SHP77 treated with DMSO at 0.1 percent for 48 hours (cell line): ENCODE data around the gene JOSD2.
A peak's percentile ranks its signal among the peaks of the same experiment; 100 is the strongest.

Source experiments
- DNase-seq: peaks from one replicate; lab custom pipeline; 2025; lab: John Stamatoyannopoulos, UW

JOSD2 gene

DNA sequence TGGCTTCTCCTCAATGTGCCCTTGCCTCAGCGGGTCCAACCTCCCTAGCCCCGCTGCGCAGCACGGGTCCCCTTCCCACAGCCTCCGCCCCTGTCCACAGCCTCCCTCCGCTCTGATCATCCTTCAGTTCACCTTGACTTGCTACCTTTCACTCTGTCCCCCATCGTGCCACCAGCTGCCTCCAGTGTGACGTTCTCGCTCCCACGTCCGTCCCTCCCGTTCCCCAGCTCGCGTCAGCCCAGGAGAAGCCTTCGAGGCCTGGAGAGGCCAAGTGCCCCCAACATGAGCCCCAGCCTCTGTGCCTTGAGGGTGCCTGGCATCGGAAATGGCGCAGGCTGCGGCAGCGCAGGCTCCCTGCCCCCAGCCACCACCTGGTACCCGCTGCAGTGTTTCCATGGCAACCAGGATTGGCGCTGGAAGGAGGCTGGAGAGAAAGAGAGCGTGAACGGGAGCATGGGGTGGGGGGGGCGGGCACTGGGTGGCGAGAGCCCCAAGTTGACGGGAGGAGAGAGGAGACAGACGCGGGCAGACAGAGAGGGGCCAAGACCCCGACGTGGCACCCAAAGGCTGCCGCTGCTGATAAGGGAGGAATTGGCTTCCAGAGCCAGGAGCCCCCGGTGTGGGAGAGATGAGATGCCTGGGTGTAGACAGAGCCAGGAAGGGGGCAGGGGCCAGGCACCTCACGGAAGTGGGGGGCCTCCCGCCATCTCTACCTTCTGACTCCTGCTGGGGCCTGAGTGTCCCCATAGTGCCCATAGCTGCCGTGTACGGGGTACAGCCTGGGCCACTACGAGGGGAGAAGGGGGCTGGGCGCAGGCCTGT lies 3.6 kb upstream of the JOSD2 start:
- DNase-seq: peak; percentile 43

DNA sequence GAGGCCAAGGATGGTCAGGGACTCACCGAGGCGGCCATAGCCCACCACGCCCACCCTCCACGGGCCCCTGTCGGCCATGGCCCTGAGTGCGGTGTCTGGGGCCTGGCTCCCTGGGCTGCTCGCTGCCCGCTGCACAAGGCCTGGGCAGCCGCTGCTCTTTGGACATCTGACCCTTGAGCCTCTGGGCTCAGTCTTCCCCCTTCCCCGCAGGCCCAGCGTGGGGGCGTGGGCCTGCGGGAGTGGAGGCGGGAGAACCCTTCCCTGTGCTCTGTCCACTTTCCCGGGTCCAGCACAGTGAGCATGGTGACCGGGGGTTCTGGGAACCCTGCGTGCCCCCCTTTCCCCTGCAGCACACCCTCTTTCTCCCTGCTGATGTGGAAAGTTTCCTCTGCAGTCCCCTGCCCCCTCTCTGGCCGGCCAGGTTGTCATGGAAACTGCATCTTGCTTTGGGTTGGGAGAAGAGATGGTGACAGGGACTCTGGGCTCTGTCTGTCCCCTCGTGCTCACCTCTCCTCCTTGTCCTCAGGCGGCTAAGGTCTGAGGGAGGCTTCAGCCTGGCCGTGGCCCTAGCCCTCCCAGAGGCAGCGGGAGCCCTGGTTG lies 2.9 kb upstream of the JOSD2 start, which contains the start of gene ASPDH:
TSS of gene ASPDH (minus strand) at position 168 of the 600 bp plus-strand sequence. CDS start at position 78, 90 bp downstream.
- DNase-seq: no peak

DNA sequence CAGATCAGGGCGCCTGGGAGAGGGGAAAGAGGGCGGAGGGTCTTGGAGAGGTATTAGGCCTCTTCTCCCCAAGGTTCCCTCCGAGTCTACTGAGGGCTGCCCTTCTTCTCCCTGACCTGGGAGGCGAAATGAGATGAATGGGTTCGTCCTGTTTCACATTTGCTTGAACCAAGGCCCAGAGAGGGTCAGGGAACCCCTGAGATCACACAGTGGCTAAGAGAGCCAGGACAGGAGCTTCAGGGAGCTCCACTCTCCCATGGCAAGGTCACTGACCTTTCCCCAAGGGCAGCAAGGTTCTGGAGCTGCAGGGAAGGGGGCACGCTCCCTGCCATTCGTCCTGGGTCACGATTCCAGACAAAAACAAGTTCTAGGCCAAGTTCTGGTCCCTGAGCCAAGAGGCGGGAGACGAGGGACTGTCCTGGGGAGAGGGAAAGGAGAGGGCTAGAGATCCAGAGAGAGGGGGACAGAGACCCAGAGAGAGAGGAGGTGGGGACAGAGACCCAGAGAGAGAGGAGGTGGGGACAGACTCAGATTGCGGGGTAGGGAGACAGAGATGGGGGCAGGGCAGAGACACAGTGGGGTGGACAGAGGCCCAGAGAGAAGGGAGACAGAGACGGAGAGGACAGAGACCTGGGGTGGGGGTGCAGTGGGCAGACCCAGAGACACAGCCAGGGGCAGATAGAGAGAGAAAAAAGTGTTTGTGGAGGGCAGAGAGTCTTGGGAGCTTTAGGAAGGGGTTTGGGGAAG lies 2.2 kb upstream of the JOSD2 start:
- DNase-seq: no peak

DNA sequence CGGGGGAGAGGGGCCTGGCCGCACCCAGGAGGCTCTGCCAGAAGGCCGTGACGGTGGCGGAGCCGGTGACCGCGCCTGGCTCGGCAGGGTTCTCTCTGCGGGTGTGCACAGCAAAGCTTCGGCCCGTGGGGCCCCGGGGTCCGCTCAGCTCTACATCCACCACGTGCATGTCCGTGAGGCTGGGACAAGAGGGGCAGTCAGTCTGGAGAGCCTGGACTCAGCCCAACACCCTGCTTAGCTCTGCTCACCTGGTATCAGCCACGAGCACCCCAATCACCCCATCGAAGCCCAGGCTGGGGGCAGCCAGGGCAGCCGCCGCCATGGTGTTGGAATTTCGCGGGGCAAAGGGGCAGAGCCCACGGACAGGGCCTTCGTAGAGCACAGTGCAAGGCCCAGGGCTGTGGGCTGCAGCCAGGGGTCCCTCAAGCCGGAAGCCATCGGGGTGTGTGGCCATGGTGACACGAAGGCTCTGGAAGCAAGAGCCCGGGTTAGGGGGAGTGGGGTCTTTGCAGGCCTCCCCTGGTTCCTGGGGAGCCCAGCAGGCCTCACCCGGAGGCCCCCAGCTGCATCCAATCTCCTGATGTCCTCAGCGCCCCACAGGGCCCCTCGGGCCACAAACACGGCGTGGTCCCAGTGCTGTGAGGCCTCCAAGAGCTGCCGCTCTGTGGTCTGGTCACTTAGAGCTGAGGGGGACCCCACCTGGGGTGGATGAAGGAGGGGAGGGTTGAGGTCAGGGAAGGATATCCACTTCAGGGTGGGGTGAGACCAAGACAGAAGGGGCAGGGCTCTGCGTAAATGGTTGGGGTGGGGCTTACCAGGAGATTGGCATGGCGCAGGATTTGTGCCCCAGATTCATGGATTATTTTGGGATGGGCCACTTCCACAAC lies 1.4 kb upstream of the JOSD2 start:
- no peak for DNase-seq

DNA sequence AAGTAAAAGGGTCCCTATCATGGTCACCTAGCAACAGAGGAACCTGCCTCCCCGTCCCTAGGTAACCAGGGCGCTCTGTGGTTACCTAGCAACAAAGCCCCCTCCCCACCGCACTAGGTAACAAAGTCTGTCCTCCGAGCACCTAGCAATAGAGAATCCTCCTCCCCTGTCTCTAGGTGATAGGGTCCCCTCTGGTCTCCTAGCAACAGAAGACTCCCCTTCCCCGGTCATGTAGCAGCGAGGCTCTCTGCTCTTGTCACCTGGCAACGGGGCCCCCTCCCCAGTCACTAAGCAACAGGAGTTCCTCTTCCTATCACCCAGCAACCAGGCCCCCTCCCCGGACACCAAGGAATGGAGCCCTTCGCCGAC lies 307 bp downstream of the JOSD2 start:
- DNase-seq: no peak

DNA sequence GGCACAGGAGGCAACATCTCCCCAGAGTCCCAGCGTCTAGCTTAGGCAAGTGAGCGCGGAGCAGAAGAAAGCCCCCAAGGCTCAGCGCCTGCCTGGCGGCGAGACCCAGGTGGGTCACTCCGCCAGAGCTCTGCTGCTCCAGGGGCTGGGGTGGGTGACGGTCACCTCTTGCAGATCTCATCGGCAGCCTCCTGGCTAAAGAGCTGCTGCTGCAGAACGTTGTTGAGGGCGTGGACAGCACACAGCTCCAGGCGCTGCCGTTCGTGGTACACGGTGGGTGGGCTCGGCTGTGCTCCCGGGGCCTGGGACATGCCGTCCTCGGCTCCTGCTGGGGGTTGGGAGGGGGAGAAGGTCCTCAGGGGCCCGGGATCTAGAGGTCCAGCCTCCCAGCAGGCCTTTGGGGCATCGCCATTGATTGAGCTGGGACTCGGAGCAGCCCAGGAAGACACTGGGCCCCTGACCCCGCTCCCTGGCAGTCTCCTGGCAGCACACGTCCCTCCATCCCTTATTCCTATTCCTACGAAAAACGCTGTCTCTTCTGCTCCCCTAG lies 795 bp downstream of the JOSD2 start:
- no peak for DNase-seq

DNA sequence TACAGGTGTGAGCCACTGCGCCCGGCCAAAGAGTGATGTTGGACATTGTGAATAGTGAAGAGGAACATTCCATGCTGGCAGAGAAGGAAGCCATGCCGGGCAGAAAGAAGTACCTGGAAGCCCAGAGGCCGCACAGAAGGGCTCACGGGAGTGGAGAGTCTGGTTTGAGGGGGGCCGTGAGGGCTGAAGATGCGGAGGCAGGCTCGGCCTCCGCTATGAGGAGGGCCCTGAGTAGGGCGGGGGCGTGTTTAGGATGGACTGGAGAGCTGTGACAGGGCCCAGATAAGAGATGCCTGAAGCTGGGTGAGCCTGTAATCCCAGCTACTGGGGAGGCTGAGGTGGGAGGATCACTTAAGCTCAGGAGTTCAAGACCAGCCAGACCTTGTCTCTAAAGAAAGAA lies 1.6 kb downstream of the JOSD2 start:
- no peak for DNase-seq

DNA sequence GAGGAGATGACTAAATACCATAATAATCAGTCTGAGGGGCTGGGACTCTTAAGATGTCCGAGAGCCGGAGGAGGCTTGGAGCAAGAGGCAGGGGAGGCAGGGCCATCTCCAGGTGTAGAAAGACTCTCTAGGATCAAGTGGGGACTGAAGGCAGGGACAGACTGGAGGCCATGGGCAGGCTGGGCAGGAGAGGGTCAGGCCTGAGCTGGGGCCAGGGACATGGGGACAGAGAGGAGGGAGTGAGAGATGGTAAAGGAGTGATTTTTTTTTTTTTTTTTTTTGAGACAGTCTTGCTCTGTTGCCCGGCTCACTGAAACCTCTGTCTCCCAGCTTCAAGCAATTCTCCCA lies 2.2 kb downstream of the JOSD2 start:
- DNase-seq: no peak

DNA sequence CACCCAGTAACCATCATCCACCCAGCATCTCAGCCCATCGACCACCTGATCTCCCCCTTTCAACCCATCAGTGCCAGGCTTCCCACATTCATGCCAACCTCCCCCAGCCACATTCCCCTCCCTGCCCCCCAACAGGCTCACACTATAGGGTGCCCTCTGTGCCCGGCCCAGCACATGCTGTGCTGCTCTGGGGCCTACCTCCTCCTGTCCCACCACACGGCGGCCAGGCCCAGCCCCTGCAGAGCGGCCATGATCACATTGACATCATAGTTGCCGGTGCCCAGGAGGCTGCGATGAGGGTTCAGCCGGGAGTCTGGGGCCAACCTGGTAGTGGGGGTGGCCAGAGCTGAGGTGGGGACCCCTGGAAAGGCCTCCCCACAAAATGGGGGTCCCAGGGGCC lies 3.6 kb downstream of the JOSD2 start:
- DNase-seq: no peak

DNA sequence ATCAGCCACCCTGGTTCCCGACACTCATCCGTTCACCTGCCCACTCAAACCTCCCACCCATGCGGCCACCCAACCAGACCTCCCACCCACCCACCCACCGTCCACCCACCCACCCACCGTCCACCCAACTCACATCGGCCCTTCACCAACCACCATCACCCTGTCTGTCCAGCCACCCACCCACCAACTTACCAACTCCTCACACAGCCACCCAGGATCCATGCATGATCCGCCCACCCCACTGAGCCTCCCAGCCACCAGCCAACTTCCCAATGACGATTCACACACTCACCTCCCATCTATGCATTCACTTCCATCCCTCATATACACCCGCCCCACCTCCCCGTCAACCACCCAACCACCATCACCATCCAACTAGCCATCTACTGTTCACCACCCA lies 4.3 kb downstream of the JOSD2 start:
- no peak for DNase-seq

DNA sequence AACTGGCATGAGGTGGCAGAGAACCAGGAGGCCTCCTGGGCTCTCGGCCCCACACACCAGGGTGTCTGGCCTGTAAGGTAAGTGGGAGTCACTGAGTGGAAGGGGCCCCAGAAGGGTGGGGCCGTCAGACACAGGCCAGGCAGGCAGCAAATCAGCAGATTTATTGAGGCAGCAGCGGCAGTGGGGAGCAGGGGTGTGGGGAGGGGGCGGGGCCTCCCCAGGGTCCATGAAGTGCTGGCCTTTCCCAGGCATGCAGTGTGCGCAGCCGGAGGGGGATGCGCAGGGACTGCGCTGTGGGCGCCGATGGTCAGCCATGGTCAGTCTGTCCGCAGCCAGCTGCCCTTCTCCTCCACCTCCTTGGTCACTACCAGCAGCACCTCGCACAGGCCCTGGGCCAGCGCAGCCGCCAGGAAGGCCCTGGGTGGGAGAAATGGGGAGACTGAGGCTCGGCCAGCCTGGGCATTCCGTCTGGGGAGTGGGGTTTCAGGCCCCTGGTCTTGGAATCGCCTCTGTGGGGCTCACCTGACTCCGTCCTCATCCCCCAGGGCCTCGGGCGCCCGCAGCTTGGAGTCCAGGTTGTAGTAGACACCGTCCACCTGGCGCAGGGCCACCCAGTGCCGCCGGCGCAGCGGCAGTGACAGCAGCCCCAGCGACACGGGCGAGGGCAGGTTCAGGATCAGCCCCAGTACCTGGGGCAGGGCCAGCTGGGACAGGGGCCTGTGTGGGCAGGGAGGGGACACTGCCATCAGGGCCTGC lies 5.0 kb downstream of the JOSD2 start:
- no peak for DNase-seq

DNA sequence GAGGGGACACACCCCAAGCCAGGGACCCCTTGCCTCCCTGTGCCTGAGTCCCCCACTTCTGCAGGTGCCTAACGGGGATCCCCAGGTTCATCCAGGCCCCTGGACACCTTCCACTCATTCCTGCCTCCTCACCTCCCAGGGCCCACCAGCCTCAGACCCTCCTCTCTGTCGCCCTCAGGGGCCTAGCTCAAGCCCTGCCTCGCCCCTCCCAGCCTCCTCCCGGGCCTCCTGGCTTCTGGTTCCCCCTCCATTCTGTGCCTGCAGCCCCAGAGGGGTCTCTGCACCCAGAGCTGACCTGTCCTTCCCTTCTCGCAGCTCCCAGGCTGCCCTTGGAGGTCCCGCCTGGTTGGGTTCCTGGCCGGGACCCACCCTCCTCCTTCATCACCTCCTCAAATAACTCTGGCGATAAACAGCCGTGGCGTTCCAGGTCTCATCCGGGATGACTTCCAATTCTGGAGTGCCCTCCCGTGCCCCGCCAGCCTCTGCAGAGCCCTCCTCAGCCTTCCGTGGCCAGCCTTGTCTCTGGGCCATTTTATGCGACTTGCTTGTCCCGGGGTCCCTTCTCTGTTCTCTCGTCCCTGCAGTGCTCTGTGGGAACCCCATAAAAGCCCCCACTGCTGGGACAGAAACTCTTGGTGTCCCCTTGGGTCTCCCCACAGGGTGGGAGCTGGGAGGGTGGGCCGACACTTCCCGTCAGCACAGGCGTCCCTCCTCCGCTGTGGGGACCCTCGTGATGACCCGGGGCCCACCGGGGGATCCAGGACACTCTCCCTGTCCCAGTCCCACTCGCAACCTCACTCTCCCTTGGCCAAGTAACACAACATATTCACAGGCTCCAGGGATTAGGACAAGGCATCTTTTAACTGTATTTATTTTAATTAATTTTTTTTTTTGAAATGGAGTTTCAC lies 9.2 kb downstream of the JOSD2 start:
- no peak for DNase-seq

DNA sequence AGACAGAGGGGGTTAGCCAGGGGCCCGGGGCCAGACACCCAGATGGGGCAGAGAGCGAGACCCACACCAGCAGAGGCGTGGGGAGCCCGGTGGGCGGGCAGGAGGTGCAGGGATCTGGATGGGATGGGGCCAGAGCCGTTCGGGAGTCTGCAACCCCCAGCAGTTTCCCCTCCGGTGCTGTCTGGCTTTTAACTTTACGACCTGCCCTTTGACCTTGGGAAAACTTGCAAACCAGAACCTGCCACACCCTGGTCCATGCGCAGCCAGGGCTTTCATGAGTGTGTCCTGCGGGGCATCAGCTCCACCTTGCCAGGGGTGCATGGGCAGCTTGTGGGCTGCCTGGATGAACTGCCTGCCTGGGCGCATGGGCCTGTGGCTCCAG lies 9.8 kb downstream of the JOSD2 start:
- DNase-seq: no peak

DNA sequence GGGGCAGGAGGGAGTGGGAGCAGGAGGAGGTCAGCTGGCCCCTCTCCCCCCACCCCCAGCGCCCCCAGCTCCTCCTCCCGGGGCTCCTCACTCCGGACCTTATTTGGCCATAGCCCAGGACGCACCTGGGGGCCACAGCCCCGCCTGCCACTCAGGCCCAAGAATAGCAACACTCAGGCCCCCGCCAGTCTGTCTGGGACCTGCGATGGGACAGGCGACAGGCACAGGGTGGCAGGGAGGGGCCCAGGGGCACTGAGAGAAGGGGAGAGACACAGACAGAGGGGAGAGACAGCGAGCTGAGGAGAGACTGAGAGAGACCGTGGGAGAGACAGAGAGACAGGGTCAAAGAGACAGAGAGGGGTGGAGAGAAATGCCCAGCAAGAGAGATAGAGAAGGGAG lies 10.2 kb downstream of the JOSD2 start:
- no peak for DNase-seq

DNA sequence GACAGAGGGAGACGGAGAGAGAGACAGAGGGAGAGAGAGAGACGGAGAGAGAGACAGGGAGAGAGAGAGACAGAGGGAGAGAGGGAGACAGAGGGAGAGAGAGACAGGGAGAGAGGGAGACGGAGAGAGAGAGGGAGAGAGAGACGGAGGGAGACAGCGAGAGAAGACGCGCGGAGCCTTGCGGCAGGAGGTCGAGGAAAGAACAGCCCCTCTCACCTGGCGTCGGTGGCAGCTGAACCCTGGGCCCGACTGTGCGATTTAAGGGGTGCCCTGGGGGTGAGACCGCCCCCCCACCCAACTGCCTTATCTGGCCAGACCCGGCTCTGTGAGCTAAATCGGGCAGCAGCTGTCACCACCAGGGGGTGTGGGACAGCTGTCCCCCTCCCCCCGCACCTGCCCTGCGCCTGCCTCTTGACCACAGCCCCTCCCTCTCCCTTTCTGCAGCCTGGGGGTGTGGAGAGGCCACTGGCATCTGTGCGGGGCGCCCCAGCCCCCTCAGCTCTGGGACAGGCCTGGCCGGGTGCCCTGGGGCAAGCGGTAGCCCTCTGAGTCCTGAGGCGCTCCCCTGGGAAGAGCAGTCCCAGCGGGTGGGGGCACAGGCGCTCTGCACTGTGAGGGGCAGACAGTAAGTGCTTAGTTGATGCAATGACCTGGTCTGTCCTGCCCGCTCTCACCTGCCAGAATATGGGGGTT lies 10.8 kb downstream of the JOSD2 start:
- no peak for DNase-seq

DNA sequence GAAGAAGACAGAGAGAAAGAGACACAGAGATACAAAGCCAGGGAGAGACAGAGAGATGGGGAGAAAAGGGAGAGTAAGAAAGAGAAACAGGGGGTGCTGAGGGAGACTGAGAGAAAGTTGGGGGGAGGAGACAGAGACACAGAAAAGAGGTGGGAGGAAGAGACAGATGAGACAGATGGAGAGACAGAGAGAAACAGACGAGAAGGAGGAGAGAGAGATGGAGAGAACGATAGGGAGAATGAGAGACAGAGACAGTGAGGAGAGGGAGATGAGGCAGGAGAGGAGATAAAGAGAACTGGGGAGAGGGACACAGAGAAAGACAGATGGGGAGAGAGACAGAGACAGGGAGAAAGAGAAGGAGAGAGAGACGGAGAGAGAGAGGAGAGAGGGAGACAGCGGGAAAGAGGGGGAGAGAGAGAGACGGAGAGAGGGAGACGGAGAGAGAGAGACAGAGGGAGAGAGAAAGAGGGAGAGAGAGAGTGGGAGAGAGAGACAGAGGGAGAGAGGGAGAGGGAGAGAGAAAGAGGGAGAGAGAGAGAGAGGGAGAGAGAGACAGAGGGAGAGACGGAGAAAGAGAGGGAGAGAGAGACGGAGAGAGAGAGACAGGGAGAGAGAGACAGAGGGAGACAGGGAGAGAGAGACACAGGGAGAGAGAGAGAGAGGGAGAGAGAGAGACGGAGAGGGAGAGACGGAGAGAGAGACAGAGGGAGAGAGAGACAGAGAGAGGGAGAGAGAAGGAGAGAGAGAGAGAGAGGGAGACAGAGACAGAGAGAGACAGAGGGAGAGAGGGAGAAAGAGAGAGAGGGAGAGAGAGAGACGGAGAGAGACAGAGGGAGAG lies 12.6 kb downstream of the JOSD2 start:
- no peak for DNase-seq

DNA sequence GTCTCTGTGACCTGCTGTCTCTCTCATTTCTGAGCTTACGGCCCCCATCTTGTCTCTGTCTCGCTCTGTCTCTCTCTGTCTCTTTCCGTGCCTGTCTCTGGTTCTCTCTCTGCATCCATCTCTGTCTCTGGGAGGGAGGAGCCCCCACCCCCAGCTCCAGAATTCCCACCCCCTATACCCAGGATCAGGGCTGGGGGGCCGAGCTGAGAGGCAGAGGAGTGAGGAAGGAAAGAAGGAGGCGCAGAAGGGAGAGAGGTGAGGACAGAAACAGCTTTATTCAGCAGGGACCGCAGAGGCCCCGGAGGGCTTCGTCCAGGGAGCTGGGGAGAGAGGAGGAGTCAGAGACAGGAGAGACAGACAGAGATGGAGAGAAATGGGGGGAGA lies 14.0 kb downstream of the JOSD2 start:
- DNase-seq: no peak

DNA sequence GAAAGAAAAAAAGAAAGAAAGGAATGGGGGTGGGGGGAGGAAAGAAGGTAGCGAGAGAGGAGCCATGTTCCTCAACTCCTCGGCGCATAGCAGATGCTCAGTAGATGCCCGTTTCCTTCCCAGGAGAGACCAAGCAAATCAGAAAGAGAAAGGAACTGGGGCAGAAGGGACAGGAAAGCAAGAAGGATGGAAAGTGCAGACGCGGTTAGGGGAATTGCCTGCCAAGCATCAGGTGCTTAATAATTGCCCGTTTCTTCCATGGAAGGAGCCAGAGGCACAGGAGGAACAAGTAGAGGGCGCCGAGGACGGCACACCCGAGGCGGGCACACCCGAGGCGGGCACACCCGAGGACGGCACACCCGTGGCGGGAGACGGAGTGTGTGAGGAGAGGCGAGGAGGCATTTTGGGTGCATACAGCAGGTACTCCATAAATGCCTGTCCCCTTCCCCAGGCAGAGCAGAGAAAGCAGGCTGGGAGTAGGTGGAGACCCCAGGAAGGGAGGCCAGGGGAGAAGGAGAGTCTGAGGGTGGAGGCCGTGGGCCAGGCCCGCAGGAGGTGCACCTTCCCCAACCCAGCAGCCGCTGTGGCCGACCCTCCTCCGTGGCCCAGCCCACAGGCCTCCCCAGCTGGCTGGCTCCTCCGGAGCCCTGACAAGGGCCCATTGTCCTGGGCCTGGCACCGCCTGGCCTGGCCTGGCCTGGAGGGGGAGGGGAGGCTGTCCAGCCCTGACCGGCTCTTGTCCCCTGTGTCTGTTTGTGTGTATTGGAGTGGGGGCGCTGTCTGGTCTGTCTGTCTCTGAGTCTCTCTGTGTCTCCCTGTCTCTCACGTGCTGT lies 14.6 kb downstream of the JOSD2 start:
- DNase-seq: no peak
